WTC11 (cell line): Measurements from ENCODE around the gene BAIAP2. TPM values are rescaled to one million over a fixed set of nuclear protein-coding genes. Genes with fewer than 3 reads are reported as not detected.

Experiments
- ATAC-seq: fragments of 200-7000 bp; cut with Tn5 transposase; 2 replicates; pipeline ENCODE4 v1.10.0; 2021; ENCODE audit warnings: mild to moderate bottlenecking, moderate library complexity
- CTCF ChIA-PET: fragments of 300-600 bp; sonication (Branson Sonifier 250); formaldehyde crosslinking; loops from one replicate; lab custom pipeline; 2021; ENCODE audit warnings: antibody characterized with exemption; lab: Charles Lee
- POLR2A ChIA-PET: fragments of 350-600 bp; sonication (Branson Sonifier 250); formaldehyde crosslinking; loops from one replicate; lab custom pipeline; 2021; ENCODE audit warnings: antibody characterized with exemption; lab: Charles Lee
- DNase-seq: peaks from one replicate; pipeline ENCODE4 v3.0.0; 2021; ENCODE audit warnings: low spot score
- H3K27ac Mint-ChIP-seq: 2 replicates; pipeline ENCODE4 v1.8.0; 2021; ENCODE audit warnings: mixed read lengths
- H3K27me3 Mint-ChIP-seq: 2 replicates; pipeline ENCODE4 v1.8.0; 2021; ENCODE audit warnings: low read depth, mild to moderate bottlenecking, moderate library complexity, mixed read lengths
- H3K36me3 Mint-ChIP-seq: 2 replicates; pipeline ENCODE4 v1.8.0; 2021; ENCODE audit warnings: mixed read lengths
- H3K4me1 Mint-ChIP-seq: 2 replicates; pipeline ENCODE4 v1.8.0; 2022; ENCODE audit warnings: mixed read lengths
- H3K4me3 Mint-ChIP-seq: 2 replicates; pipeline ENCODE4 v1.8.0; 2021; ENCODE audit warnings: mild to moderate bottlenecking, moderate library complexity, mixed read lengths
- H3K9me3 Mint-ChIP-seq: 2 replicates; pipeline ENCODE4 v1.8.0; 2021; ENCODE audit warnings: mixed read lengths
- FOXJ3 ChIP-seq: sonication (generic); formaldehyde crosslinking; IDR thresholded peaks from 2 replicates; pipeline ENCODE4 v1.9.0; 2021; ENCODE audit warnings: missing genetic modification reagents, mild to moderate bottlenecking, borderline replicate concordance
- GTF2I ChIP-seq: fragments of 250-450 bp; sonication (Bioruptor Pico); conservative IDR thresholded peaks from 2 replicates; pipeline ENCODE4 v1.4.0; 2021; ENCODE audit warnings: mild to moderate bottlenecking
- MXD4 ChIP-seq: fragments of 250-450 bp; sonication (Bioruptor Pico); IDR thresholded peaks from 2 replicates; pipeline ENCODE4 v1.8.0; 2021; ENCODE audit warnings: mild to moderate bottlenecking, moderate library complexity, borderline replicate concordance
- MYBL2 ChIP-seq: sonication (generic); formaldehyde crosslinking; IDR thresholded peaks from 2 replicates; pipeline ENCODE4 v1.8.1; 2023; ENCODE audit warnings: mild to moderate bottlenecking, moderate library complexity, missing genetic modification reagents
- ZNF138 ChIP-seq: sonication (generic); formaldehyde crosslinking; conservative IDR thresholded peaks from 2 replicates; pipeline ENCODE4 v1.8.1; 2022; ENCODE audit warnings: mild to moderate bottlenecking, moderate library complexity, missing genetic modification reagents
- ZNF317 ChIP-seq: sonication (generic); formaldehyde crosslinking; IDR thresholded peaks from 2 replicates; pipeline ENCODE4 v1.8.1; 2023; ENCODE audit warnings: low read depth, mild to moderate bottlenecking, moderate library complexity, missing genetic modification reagents, borderline replicate concordance
- total RNA-seq: library from RNA; stranded (reverse); gene quantifications from 3 replicates; pipeline ENCODE4 v1.2.3, GENCODE V29; 2021
- TF ChIP-seq, protein P1 (sequence below): sonication (generic); formaldehyde crosslinking; conservative IDR thresholded peaks from 2 replicates; pipeline ENCODE4 v1.8.1; 2023; ENCODE audit warnings: mild to moderate bottlenecking, low read depth, missing genetic modification reagents, moderate library complexity
- TF ChIP-seq, protein P2 (sequence below): sonication (generic); formaldehyde crosslinking; IDR thresholded peaks from 2 replicates; pipeline ENCODE4 v1.8.1; 2023; ENCODE audit warnings: mild to moderate bottlenecking, moderate library complexity, missing genetic modification reagents
- TF ChIP-seq, protein P3 (sequence below): sonication (generic); formaldehyde crosslinking; IDR thresholded peaks from 2 replicates; pipeline ENCODE4 v1.8.1; 2023; ENCODE audit warnings: mild to moderate bottlenecking, missing genetic modification reagents
- TF ChIP-seq, protein P4 (sequence below): sonication (generic); formaldehyde crosslinking; IDR thresholded peaks from 2 replicates; pipeline ENCODE4 v1.8.1; 2022; ENCODE audit warnings: mild to moderate bottlenecking, moderate library complexity, missing genetic modification reagents
- TF ChIP-seq, protein P5 (sequence below): fragments of 250-450 bp; sonication (Bioruptor Pico); IDR thresholded peaks from 2 replicates; pipeline ENCODE4 v1.9.0; 2021; ENCODE audit warnings: mild to moderate bottlenecking
- TF ChIP-seq, protein P6 (sequence below): fragments of 250-450 bp; sonication (Bioruptor Pico); conservative IDR thresholded peaks from 2 replicates; pipeline ENCODE4 v1.9.0; 2021; ENCODE audit warnings: mild to moderate bottlenecking

Gene BAIAP2
- total RNA-seq, 1 experiment from 2014 or later, result 20.7 TPM

DNA sequence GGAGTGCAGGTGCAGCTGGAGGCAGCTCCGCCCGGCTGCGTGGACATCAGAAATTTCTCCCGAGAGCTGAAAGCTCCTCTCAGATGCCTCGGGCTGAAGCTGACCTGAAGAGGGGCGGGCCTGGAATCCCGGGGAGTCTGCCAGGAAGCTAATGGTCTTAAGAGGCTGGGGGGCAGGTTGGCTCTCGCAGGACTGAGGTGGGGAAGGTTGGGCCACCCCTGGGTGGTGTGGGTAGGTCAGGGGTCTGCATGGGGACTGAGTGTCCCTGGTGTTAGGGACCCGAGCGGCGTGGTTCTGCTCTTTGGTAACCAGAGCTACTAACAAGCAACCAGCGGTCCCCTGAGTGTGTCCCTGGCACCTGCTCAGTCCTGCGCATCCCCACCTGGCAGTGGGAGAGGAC is 39.8 kb upstream of the BAIAP2 start:
- no peaks in the 10 kb centered on the region for H3K9me3 Mint-ChIP-seq
- DNase-seq (no peak), ATAC-seq (no peak)
- no peak overlapping the region for H3K27ac Mint-ChIP-seq
- CTCF ChIA-PET, result interaction anchor here (1.0 kb wide), 2 partner anchors 28 to 102 kb away, joined by 3 read pairs; no protein-coding TSS in a partner anchor
- TF ChIP-seq, protein P1, sequence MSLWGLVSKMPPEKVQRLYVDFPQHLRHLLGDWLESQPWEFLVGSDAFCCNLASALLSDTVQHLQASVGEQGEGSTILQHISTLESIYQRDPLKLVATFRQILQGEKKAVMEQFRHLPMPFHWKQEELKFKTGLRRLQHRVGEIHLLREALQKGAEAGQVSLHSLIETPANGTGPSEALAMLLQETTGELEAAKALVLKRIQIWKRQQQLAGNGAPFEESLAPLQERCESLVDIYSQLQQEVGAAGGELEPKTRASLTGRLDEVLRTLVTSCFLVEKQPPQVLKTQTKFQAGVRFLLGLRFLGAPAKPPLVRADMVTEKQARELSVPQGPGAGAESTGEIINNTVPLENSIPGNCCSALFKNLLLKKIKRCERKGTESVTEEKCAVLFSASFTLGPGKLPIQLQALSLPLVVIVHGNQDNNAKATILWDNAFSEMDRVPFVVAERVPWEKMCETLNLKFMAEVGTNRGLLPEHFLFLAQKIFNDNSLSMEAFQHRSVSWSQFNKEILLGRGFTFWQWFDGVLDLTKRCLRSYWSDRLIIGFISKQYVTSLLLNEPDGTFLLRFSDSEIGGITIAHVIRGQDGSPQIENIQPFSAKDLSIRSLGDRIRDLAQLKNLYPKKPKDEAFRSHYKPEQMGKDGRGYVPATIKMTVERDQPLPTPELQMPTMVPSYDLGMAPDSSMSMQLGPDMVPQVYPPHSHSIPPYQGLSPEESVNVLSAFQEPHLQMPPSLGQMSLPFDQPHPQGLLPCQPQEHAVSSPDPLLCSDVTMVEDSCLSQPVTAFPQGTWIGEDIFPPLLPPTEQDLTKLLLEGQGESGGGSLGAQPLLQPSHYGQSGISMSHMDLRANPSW (CRISPR knock-in tag), result no peak
- TF ChIP-seq FOXJ3 (CRISPR knock-in tag) (no peak), ZNF138 (CRISPR knock-in tag) (no peak)
- no peak overlapping the region for H3K4me3 Mint-ChIP-seq
- H3K36me3 Mint-ChIP-seq, result no peaks in the 10 kb centered on the region; the same call in 1 of the 2 replicates
- POLR2A ChIA-PET, result no interaction called here
- H3K27me3 Mint-ChIP-seq, result peaks cover 7% of the 10 kb centered on the region
- peaks cover 7% of the 10 kb centered on the region for H3K4me1 Mint-ChIP-seq

DNA sequence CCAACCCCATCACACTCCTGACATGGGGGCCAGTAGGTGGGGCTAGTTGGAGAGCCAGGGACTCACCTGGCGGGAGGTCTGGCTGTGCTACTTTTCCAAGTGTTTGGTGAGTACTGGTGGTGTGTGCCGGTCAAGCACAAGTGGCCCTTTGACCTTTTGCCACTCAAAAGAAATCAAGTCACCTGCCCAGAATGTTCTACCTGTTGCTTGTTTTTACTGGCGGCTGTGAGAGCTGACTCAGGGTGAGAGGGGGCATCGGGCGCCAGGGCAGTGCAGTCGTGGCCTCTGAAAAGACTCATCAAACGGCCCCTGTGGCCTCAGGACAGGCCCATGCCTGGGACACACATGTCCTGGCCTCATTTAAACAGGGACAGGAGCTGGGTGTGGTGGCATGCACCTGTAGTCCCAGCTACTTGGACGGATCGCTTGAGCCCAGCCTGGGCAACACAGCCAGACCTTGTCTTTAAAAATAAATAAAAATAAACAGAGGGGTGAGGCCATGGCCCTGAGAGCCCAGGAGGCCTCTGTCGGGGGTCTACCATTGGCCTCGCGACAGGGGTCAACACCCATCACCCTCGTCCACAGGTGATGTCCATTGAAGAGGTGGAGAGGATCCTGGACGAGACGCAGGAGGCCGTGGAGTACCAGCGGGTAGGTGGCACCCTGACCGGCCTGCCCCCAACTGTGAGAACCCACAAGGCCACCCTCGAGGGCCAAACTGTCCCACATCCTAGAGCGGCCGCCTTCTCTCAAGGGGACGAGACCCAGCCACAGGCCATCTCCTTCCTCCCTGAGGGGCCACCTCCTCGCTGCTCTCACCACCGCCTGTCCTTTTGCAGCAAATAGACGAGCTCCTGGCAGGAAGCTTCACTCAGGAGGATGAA is 38.3 kb upstream of the BAIAP2 start:
- POLR2A ChIA-PET, result no interaction called here
- DNase-seq (no peak), ATAC-seq (no peak)
- peaks cover 5% of the 10 kb centered on the region for H3K27me3 Mint-ChIP-seq
- no peaks in the 10 kb centered on the region; the same call in 1 of the 2 replicates for H3K36me3 Mint-ChIP-seq
- H3K27ac Mint-ChIP-seq, result no peak overlapping the region
- H3K4me1 Mint-ChIP-seq, result peaks cover 7% of the 10 kb centered on the region
- no peaks in the 10 kb centered on the region for H3K9me3 Mint-ChIP-seq
- TF ChIP-seq, protein P2, sequence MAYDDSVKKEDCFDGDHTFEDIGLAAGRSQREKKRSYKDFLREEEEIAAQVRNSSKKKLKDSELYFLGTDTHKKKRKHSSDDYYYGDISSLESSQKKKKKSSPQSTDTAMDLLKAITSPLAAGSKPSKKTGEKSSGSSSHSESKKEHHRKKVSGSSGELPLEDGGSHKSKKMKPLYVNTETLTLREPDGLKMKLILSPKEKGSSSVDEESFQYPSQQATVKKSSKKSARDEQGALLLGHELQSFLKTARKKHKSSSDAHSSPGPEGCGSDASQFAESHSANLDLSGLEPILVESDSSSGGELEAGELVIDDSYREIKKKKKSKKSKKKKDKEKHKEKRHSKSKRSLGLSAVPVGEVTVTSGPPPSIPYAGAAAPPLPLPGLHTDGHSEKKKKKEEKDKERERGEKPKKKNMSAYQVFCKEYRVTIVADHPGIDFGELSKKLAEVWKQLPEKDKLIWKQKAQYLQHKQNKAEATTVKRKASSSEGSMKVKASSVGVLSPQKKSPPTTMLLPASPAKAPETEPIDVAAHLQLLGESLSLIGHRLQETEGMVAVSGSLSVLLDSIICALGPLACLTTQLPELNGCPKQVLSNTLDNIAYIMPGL (CRISPR knock-in tag), result no peak
- no peak for TF ChIP-seq FOXJ3 (CRISPR knock-in tag)
- TF ChIP-seq, protein P3, sequence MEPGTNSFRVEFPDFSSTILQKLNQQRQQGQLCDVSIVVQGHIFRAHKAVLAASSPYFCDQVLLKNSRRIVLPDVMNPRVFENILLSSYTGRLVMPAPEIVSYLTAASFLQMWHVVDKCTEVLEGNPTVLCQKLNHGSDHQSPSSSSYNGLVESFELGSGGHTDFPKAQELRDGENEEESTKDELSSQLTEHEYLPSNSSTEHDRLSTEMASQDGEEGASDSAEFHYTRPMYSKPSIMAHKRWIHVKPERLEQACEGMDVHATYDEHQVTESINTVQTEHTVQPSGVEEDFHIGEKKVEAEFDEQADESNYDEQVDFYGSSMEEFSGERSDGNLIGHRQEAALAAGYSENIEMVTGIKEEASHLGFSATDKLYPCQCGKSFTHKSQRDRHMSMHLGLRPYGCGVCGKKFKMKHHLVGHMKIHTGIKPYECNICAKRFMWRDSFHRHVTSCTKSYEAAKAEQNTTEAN (CRISPR knock-in tag), result no peak
- TF ChIP-seq, protein P4, sequence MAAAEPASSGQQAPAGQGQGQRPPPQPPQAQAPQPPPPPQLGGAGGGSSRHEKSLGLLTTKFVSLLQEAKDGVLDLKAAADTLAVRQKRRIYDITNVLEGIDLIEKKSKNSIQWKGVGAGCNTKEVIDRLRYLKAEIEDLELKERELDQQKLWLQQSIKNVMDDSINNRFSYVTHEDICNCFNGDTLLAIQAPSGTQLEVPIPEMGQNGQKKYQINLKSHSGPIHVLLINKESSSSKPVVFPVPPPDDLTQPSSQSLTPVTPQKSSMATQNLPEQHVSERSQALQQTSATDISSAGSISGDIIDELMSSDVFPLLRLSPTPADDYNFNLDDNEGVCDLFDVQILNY, result no peak
- TF ChIP-seq, protein P5, sequence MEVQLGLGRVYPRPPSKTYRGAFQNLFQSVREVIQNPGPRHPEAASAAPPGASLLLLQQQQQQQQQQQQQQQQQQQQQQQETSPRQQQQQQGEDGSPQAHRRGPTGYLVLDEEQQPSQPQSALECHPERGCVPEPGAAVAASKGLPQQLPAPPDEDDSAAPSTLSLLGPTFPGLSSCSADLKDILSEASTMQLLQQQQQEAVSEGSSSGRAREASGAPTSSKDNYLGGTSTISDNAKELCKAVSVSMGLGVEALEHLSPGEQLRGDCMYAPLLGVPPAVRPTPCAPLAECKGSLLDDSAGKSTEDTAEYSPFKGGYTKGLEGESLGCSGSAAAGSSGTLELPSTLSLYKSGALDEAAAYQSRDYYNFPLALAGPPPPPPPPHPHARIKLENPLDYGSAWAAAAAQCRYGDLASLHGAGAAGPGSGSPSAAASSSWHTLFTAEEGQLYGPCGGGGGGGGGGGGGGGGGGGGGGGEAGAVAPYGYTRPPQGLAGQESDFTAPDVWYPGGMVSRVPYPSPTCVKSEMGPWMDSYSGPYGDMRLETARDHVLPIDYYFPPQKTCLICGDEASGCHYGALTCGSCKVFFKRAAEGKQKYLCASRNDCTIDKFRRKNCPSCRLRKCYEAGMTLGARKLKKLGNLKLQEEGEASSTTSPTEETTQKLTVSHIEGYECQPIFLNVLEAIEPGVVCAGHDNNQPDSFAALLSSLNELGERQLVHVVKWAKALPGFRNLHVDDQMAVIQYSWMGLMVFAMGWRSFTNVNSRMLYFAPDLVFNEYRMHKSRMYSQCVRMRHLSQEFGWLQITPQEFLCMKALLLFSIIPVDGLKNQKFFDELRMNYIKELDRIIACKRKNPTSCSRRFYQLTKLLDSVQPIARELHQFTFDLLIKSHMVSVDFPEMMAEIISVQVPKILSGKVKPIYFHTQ (CRISPR knock-in tag), result no peak
- no peak for TF ChIP-seq MXD4 (CRISPR knock-in tag)
- TF ChIP-seq ZNF317, result no peak
- TF ChIP-seq GTF2I, result no peak
- TF ChIP-seq, protein P6, sequence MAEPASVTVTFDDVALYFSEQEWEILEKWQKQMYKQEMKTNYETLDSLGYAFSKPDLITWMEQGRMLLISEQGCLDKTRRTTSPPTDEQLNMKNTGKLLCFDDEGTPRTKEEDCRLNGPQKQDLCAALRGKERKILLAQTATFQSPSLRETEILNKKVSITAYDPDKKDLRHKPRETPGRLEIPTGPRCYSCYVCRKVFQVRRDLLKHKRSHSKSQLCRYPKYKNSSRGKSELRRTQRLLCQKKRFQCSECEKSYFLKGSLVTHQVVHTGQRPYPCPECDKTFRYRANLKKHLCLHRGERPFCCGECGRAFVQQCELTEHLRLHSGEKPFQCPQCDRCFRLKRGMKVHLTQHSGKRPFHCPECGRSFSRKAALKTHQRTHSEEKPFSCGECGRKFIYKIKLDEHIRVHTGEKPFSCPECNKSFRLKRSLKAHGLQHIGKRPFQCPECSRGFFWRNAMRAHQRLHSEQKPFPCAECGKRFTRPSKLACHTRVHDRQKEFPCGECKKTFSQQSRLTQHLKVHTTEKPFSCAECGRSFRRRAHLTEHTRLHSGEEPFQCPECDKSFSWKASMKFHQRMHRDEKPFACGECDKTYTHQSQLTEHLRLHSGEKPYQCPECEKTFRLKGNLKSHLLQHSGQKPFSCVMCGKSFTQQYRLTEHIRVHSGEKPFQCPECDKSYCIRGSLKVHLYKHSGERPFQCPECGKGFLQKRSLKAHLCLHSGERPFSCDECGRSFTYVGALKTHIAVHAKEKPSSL, result no peak
- TF ChIP-seq MYBL2 (CRISPR knock-in tag), result no peak
- no peak overlapping the region for H3K4me3 Mint-ChIP-seq
- CTCF ChIA-PET, result no interaction called here
